ENCODE results near the gene CCDC124. TPM values are rescaled to one million over a fixed set of nuclear protein-coding genes. Genes with fewer than 3 reads are reported as not detected.

Gene CCDC124
- total RNA-seq, 4 donors from 2014 or later, result 36.9 to 93.5 (median 41.4) TPM

- WGBS, 2 donors (ENCODE audit: low coverage in 1 of 2), result 51% methylated on average over 4 of the region's 4 CpGs; no CpG with 5 or more reads in 1 of the 2 donors
- no peak overlapping the region for H3K27ac ChIP-seq
- no peak overlapping the region for H3K4me3 ChIP-seq
- H3K27me3 ChIP-seq, result peaks cover 50% of the 10 kb centered on the region
- intact Hi-C loops (cut with DNase I; ENCODE audit: low total_unique reads), result no loop called here
- no peaks in the 10 kb centered on the region for H3K36me3 ChIP-seq
- TF ChIP-seq POLR2A (IDR thresholded peaks at IDR 0.05), result no peak
- TF ChIP-seq POLR2AphosphoS5 (IDR thresholded peaks at IDR 0.05), result no peak
- no peak for TF ChIP-seq CTCF (IDR thresholded peaks at IDR 0.05)
- no peak for TF ChIP-seq EP300 (IDR thresholded peaks at IDR 0.05; ENCODE audit: low read depth)
- no peaks in the 10 kb centered on the region for H3K4me1 ChIP-seq
- no peaks in the 10 kb centered on the region for H3K9me3 ChIP-seq
- in situ Hi-C loops (cut with MboI; ENCODE audit: low pct_ligation_motif_present in 1 of 4, low pct_unique_long_range_greater_than_20kb in 1 of 4, low sequenced_read_pairs in 3 of 4), result no loop called here
- no peak for DNase-seq
These were observed 35.5 kb downstream of the CCDC124 start for GRCh38 chr19:17968362-17968761.

GRCh38 chr19:17969096-17969792 lies 36.4 kb downstream of the CCDC124 start:
- H3K27ac ChIP-seq, result no peak overlapping the region
- H3K4me1 ChIP-seq, result no peaks in the 10 kb centered on the region
- peaks cover 42% of the 10 kb centered on the region for H3K27me3 ChIP-seq
- intact Hi-C loops (cut with DNase I; ENCODE audit: low total_unique reads) (no loop called here), in situ Hi-C loops (cut with MboI; ENCODE audit: low pct_ligation_motif_present in 1 of 4, low pct_unique_long_range_greater_than_20kb in 1 of 4, low sequenced_read_pairs in 3 of 4) (no loop called here)
- no peaks in the 10 kb centered on the region for H3K9me3 ChIP-seq
- no peak for TF ChIP-seq EP300 (IDR thresholded peaks at IDR 0.05; ENCODE audit: low read depth)
- no peak for TF ChIP-seq CTCF (IDR thresholded peaks at IDR 0.05)
- TF ChIP-seq POLR2AphosphoS5 (IDR thresholded peaks at IDR 0.05), result no peak
- TF ChIP-seq POLR2A (IDR thresholded peaks at IDR 0.05), result no peak
- WGBS, 2 donors (ENCODE audit: low coverage in 1 of 2), result 86% methylated on average over 19 of the region's 19 CpGs; no CpG with 5 or more reads in 1 of the 2 donors
- DNase-seq, result no peak
- no peaks in the 10 kb centered on the region for H3K36me3 ChIP-seq
- H3K4me3 ChIP-seq, result no peak overlapping the region

- 36% methylated on average over 1 of the region's 1 CpG; no CpG with 5 or more reads in 1 of the 2 donors for WGBS, 2 donors (ENCODE audit: low coverage in 1 of 2)
- H3K9me3 ChIP-seq, result no peaks in the 10 kb centered on the region
- peaks cover 13% of the 10 kb centered on the region for H3K27me3 ChIP-seq
- in situ Hi-C loops (cut with MboI; ENCODE audit: low pct_ligation_motif_present in 1 of 4, low pct_unique_long_range_greater_than_20kb in 1 of 4, low sequenced_read_pairs in 3 of 4), result no loop called here
- H3K4me1 ChIP-seq, result no peaks in the 10 kb centered on the region
- no peak overlapping the region for H3K4me3 ChIP-seq
- H3K36me3 ChIP-seq, result no peaks in the 10 kb centered on the region
- intact Hi-C loops (cut with DNase I; ENCODE audit: low total_unique reads), result no loop called here
- H3K27ac ChIP-seq, result no peak overlapping the region
- no peak for DNase-seq
- no peak for TF ChIP-seq POLR2A (IDR thresholded peaks at IDR 0.05)
- no peak for TF ChIP-seq EP300 (IDR thresholded peaks at IDR 0.05; ENCODE audit: low read depth)
- no peak for TF ChIP-seq CTCF (IDR thresholded peaks at IDR 0.05)
- TF ChIP-seq POLR2AphosphoS5 (IDR thresholded peaks at IDR 0.05), result no peak
These were observed 39.4 kb downstream of the CCDC124 start for GRCh38 chr19:17972230-17972629.

GRCh38 chr19:17973759-17974158 lies 40.9 kb downstream of the CCDC124 start:
- no peak for DNase-seq
- no peaks in the 10 kb centered on the region for H3K4me1 ChIP-seq
- 84% methylated on average over 11 of the region's 23 CpGs; no CpG with 5 or more reads in 1 of the 2 donors for WGBS, 2 donors (ENCODE audit: low coverage in 1 of 2)
- in situ Hi-C loops (cut with MboI; ENCODE audit: low pct_ligation_motif_present in 1 of 4, low pct_unique_long_range_greater_than_20kb in 1 of 4, low sequenced_read_pairs in 3 of 4) (no loop called here), intact Hi-C loops (cut with DNase I; ENCODE audit: low total_unique reads) (no loop called here)
- no peak overlapping the region for H3K27ac ChIP-seq
- TF ChIP-seq CTCF (IDR thresholded peaks at IDR 0.05) (no peak), POLR2AphosphoS5 (IDR thresholded peaks at IDR 0.05) (no peak), EP300 (IDR thresholded peaks at IDR 0.05; ENCODE audit: low read depth) (no peak), POLR2A (IDR thresholded peaks at IDR 0.05) (no peak)
- no peak overlapping the region for H3K4me3 ChIP-seq
- no peaks in the 10 kb centered on the region for H3K27me3 ChIP-seq
- H3K9me3 ChIP-seq, result no peaks in the 10 kb centered on the region
- no peaks in the 10 kb centered on the region for H3K36me3 ChIP-seq

All from transverse colon (tissue), 4 donors.